GM12872 (cell line): ENCODE measurements around the gene IP6K1.

Experiments used
- TF ChIP-seq, protein P1 (sequence below): IDR thresholded peaks from 3 replicates; pipeline ENCODE4 v1.5.1; 2011; ENCODE audit warnings: low read depth, mild to moderate bottlenecking, low read length, moderate library complexity; ENCODE audit not compliant: insufficient read depth

IP6K1 gene

DNA sequence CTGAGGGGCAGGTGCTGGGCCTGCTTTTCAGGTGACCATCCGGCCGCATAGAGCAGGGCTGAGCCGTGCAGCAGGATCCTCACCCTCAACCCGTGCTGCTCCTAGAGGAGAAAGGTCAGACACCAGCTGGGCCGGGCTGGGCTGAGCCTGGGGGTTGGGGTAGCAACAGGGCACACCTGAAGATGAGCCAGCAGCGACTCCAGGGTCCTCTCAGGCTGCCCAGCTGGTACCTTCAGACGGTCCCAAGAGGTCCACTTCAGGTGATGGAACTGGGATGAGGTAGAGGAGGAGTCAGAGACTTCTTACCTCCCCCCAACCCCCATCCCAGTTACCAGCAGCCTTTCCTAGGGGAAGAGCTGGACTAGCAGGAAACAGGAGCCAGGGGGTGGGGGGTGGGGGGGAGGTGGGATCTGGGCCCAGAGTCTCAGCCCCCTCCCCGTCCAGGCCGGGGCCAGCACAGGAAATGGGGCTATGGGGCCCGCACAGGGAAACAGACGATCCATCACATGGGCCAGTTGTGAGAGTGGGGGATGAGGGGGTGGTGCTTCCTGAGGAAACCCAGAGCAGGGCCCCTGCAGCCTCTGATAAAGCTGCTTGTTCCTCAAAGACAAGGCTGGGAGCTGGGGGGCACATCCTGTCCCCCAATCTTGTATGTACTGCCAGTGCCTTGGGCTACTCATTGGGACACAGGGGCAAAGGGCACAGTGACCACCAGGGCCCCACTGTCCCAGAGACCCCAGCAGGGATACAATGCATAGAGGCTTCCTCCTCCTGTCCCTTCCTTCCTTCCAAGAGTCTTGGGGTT, 19.8 kb upstream of the IP6K1 start:
- TF ChIP-seq, protein P1, sequence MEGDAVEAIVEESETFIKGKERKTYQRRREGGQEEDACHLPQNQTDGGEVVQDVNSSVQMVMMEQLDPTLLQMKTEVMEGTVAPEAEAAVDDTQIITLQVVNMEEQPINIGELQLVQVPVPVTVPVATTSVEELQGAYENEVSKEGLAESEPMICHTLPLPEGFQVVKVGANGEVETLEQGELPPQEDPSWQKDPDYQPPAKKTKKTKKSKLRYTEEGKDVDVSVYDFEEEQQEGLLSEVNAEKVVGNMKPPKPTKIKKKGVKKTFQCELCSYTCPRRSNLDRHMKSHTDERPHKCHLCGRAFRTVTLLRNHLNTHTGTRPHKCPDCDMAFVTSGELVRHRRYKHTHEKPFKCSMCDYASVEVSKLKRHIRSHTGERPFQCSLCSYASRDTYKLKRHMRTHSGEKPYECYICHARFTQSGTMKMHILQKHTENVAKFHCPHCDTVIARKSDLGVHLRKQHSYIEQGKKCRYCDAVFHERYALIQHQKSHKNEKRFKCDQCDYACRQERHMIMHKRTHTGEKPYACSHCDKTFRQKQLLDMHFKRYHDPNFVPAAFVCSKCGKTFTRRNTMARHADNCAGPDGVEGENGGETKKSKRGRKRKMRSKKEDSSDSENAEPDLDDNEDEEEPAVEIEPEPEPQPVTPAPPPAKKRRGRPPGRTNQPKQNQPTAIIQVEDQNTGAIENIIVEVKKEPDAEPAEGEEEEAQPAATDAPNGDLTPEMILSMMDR, result no peak

DNA sequence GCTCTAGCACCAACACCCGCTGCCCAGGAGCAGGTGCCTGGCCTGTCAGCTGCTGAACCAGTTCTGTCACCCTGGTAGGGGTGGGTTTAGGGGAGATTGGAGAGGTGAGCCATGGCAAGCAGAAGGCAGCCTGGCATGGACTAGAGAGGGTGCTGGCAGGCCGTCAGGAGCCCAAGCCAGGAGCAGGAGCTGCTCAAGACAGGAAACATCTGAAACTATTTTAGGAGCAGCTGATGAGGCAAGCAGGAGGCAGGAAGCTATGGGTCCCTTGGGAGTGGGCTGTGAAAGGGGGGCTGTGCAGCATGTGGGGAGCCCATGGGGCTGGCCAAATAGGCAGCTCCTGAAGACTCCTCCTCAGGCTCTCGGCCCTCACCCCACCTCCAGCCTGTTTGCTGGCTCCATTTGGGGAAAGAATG, 19.0 kb upstream of the IP6K1 start:
- TF ChIP-seq, protein P1, result no peak

DNA sequence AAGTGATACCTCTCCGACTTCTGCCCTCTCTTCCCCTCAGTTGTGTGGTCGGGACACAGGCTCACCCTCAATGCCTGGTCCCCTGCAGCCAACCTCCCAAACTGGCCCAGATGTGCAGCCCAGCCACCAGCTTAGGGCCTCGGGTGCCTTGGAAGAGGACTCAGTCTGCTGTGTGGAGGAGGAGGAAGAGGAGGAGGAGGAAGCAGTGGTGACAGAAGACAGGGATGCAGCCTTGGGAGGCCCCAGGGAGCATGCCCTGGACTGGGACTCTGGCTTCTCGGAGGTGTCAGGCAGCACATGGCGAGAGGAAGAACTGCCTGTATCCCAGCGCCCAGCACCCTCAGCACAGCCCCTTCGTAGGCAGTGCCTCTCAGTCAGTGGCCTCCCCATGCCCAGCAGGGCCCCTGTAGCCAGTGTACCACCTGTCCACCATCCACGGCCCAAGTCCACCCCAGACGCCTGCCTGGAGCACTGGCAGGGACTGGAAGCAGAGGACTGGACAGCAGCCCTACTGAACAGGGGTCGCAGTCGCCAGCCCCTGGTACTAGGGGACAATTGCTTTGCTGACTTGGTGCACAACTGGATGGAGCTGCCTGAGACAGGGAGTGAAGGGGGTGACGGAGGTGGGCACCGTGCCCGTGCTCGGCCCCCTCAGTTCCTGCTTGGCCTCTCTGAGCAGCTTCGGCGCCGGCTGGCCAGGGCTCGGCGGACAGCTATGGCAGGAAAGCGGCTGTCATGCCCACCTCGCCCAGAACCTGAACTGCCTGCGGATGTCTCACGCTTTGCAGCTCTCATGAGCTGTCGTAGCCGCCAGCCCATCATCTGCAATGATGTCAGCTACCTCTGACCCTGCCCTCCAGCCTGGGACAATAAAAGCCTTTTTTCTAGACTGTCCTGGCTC, 18.0 kb upstream of the IP6K1 start:
- TF ChIP-seq, protein P1, result 0 out of 3 replicates have a peak, but pooled peaks have one; percentile 0

DNA sequence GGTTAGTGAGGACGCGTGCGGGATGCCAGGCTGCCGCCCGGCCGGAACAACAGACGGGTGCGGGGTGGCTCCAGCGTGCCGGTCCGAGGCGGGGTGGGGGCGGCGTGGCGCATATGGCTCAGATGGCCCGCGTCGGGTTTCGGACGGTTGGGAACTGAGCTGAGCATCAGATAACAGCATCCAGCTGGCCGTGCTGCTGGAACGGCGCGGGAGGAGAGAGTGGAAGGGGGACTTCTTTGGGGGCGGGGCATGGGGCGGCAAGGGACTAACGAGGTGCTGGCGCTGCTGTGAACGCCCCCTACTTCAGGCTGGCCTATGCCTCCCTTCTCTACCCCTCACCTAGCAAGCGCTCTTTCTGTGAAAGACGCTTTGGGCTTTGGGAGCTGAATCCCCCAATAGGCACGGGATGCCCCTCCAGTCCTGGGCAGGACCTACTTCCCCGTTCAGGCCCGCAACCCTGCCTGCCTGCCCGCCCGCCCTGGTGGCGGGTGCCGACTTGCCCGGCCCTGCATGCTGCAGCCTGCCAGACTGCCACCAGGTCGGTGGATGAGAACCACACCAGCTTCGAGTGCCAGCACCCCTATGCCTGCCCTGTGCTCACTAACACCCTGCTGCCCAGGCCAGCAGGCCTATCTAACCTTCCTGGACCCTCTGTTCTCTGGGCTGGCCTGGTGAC, 17.3 kb upstream of the IP6K1 start:
- TF ChIP-seq, protein P1, result peak; percentile 28; the same call in 1 of the 3 replicates

DNA sequence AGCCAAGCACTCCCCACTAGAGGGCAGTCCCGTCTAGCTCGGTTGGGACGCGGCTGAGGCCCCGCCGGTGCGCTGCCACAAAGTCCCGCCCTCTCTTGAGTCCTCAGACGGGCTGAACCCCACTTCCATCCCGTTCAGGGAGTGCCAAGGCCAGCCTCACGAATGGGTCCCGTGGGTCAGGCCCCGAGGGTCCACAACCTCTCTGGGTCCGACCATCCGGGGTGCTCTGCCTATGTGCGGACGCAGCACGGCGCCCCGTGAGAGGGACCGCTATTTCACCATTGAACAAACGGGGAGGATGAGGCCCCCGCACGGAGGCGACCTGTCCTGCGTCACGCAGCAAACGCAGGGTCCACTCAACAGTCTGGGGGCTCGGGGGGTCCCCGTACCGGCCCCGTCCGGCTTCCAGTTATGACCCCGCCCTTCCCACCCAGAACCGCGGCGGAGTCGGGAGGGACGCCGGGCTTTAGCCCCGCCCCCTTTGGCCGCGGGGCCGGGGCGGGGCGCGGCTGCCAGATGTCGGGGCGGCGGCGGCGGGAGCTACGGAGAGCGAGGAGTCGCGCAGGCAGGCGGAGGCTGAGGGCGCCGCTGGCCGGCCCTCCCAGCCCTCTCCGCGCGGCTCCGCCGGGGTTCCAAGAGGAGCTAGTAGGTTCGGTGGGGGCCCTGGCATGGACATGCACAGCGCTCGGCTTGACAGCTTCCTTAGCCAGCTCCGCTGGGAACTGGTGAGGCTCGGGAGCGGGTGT, 16.6 kb upstream of the IP6K1 start, which contains the start of gene INKA1:
Gene INKA1 (plus strand): TSS at position 543 of the 746 bp plus-strand sequence. CDS start 132 bp downstream, at position 675.
- TF ChIP-seq, protein P1, result peak; percentile 93

DNA sequence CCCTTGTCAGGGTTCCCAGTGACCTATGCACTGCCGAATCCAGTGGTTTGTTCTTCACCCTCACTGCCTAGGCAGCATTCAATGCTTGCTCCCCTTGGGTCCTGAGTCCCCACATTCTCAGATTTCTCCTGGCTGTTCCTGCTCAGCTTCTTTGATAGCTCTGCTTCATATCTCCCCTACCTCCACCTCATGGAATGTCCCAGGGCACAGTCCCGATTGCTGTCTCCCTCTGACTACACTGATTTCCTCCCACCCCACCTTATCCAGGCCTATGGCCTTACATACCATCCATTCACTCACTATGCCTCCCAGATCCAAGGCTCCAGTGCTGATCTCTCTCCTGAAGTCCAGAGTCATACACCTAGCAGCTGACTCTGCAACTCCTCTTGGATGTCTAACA, 14.8 kb upstream of the IP6K1 start:
- TF ChIP-seq, protein P1, result no peak
